Middle frontal gyrus (tissue), 1 donor: ENCODE results near the gene TRHDE.
A peak's percentile ranks its signal among the peaks of the same experiment; 100 is the strongest.

ENCODE experiments used
- DNase-seq: peaks from one replicate; pipeline ENCODE4 v3.0.0-alpha.2; 2015; ENCODE audit warnings: low spot score; ENCODE audit errors: extremely low spot score

Gene TRHDE

DNA sequence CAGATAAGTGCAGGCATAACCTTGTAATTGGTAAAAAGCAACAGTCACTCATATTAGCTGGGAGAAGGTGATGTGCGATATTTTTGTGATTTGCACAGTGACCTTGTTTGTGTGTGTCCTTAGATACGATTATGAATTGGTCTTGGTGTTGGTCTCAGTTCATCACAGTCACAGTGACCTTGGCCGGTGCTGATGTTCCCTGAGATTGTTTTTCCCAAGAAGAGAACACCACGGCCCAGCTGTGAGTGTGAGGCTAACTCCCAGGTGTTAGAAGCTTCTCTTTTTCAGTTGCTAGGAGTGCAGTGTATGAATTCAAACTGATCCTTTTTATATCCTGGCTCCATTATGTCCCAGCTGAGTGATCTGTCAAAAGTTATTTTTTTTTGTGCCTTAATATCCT, 46.2 kb downstream of the TRHDE start:
- DNase-seq = no peak

DNA sequence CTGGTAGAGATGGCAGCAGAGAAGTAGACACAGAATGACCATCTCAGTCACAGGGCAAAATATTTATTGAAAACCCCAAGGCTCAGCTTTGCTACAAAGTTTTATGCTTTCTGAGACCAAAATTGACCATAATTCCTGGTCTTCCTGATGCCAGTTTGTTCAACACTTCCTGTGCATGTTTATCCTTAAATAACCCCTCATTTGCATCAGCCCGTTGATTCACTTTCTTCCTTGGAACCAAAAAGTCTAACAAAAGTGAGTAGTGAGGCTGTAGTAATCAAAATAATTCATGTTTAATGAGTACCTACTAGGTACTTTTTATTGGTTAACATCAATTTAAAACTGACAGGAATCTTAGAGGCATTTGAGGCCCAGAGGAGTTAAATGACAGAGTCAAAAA, 51.7 kb downstream of the TRHDE start:
- DNase-seq = no peak

DNA sequence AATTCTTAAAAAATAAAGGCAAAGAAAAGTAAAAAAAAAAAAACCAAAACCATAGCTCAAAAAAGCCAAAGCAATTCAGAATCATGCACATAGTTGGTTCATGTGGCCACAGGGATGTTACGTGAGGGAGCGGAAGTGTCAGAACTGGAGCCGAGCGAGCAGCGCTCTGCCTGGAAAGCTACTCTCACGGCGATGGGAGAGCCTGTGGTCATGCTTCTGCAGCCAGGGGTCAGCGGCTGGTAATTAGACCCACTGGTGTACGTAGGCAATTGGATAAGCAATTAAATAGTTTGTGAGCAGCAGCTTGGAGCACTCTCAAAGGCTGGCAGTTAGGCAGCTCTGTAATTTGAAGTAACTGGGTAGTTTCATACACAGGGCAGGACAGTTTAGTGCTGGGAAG, 58.1 kb downstream of the TRHDE start:
- no peak for DNase-seq

DNA sequence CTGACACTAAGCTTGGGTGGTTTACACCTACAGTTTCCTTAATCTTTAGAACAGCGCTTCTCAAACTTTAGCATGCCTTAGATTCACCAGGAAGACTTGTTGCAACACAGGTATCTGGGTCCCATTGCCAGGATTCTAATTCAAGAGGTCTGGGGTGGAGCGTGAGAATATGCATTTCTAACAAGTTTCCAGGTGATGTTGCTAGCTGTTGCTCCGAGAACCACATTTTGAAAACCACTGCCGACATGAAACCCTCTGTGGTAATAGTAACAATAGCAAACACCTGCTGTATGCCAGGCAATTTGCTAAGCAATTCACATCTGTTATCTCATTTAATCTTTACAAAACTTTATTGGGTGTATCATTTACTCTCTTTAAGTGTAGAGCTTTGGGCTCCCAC, 58.6 kb downstream of the TRHDE start:
- no peak for DNase-seq

DNA sequence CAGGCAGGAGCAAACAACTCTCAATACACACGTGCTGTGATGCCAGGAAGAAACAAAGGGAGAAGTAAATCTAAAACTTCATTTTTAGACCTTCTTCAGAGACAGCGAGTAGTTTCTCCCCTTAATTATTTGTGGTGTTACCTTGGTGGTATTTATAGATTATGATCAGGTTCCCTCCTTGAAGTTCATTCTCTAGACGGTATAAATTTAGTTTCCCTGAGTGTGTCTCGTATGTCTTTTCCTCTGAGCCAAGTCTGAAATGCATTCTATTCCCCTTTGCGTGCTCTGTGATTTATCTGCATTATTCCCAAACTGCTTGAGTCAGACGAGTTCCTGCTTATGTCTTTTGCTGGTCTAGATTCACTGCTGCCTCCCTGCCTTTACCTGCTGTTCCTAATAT, 65.2 kb downstream of the TRHDE start:
- no peak for DNase-seq

DNA sequence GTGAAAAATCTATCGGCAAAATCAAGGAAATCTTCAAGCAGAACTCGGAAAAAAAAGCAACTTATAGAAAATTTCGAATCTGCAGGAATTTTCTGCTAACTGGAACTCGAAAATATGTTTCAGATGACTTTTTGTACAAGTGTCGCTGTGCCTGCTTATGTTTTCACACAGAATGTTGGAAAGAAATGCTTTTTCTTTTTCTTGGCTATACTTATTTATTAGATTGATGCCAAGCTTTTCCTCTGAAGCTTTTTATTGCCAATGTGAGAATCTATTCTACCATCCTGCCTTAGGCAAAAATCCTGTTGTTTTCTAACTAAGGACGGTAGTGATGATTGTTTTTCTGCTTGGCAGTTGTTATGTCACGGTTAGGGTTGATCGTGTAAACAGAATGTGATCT, 65.8 kb downstream of the TRHDE start:
- no peak for DNase-seq

DNA sequence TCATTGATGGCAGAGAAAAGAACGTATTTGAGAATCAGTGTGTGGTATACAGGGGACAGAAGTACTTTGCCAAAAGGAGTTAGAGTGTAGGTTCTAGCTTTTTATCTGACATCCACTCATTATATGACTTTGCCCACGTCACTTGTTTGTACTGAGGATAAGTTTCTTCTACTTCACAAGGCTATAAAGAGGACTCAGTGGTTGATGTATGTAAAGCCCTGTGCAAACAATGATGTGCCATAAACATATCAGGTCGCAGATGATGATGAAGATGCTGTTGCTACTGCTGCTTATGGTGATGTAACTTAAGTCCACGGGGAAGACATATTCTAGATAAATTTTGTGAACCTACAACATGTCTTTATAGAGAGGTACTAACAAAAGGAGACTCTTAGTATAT, 66.3 kb downstream of the TRHDE start:
- no peak for DNase-seq

DNA sequence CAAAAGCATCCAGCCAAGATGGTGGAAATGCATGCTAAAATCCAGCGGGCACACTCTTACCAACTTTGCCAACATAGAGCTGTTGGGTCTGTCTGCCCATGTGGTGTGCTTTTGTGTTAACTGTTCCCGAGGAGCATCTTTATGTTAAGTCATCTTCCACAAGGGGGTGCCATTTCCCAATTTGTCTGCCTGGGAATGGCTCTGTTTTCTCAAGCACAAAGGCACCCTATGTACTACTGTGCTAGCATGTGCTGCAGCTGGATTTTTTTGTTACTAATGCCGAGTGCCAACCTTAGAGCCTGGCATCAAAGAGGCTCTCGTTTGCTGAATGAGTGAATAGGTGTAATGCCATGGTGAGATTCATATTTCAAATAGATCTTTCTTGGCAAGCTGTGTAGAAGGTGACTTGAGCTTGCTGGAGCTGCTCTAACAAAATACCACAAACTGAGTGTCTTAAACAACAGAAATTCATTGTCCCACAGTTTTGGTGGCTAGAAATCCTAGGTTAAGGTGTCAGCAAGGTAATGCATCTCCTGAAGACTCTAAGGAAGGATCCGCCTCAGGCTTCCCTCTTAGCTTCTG, 74.3 kb downstream of the TRHDE start:
- DNase-seq = peak; percentile 76

DNA sequence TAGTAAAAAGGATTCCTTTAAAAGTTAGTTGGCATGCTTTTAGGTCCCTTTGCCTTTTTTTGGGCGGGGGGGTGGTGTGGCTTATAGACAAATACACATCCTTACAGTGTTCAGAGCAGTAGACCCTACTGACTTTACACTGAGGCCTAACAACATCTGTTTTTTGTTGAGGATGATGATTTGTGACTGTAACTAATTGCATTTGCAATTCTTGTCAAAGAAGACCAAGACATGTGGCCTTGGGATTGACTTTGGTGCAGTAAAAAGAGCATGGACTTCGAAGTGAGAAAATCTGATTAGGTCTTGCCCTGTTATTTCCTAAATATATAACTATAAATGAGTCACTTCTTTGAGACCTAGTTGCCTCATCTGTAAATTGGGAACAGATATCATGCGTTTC, 77.3 kb downstream of the TRHDE start:
- no peak for DNase-seq

DNA sequence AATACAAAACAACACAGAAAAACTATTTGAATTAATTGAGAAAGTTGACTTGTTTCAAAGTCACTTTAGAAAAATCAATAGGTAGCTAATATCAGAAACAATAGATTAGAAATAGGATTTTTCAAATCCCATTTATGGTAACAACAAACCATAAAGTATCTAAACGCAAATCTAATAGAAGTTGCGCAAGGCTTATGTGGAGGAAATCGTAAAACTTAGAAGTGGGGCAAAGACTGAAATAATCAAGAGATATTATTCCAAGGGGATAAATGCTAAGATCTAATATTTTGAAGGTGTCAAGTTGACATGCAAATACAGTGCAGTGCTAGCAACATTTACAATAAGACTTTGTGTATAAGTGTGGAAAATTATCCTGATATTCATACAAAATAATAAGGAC, 87.2 kb downstream of the TRHDE start:
- DNase-seq = no peak

DNA sequence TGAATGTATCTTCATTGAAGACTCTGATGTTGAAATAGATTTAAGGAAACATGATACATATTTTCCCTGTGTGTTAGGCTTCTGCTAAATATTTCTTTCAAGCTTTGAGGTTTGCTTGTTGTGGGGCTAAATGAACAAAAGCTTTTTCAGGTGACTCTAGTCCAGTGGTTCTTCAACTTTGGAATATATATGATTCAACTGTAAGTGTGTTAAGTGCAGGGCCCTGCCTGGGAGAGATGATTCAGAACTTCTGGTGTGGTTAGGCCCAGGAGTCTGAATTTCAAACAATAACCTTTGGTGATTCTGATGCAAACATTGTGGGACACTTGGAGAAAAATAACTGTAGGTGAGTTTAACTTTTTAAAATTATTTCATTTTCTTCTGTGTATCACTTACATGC, 93.0 kb downstream of the TRHDE start:
- DNase-seq = no peak

DNA sequence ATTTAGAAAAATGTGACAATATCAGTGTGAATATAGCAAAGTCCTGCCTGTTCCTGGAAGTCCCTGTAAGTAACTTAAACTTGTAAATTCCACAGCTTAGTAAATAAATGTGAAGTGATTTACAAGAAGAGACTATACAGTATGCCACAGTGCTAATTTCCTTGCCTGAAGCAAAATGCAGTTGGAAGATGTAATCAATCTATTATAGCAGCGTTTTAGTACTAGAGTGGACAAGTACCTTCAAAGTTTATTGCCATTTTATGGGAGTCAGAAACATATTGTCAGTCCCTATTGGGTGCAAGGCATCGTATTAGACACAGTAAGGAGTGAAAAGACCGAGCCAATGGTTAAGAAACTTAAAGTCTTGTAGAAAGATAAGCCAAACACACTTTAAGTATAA, 94.1 kb downstream of the TRHDE start:
- no peak for DNase-seq

DNA sequence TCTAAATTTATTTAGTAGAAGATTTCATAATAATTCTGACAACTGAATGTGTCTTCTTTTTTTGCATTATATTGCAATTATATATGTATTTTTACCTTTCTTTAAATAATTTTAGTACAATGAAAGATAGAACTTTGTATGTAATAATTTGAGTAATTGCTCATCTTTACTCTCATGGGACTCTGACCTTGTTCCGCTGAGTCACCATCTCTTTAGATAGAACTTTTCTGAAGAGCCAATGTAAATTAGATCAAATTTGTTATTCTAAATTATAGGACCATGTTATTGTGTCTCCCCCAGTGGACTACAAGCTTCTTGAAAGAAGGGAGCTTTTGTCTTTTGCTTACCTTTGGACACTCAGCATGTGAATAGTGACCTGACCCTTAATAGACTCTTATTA, 96.1 kb downstream of the TRHDE start:
- no peak for DNase-seq

DNA sequence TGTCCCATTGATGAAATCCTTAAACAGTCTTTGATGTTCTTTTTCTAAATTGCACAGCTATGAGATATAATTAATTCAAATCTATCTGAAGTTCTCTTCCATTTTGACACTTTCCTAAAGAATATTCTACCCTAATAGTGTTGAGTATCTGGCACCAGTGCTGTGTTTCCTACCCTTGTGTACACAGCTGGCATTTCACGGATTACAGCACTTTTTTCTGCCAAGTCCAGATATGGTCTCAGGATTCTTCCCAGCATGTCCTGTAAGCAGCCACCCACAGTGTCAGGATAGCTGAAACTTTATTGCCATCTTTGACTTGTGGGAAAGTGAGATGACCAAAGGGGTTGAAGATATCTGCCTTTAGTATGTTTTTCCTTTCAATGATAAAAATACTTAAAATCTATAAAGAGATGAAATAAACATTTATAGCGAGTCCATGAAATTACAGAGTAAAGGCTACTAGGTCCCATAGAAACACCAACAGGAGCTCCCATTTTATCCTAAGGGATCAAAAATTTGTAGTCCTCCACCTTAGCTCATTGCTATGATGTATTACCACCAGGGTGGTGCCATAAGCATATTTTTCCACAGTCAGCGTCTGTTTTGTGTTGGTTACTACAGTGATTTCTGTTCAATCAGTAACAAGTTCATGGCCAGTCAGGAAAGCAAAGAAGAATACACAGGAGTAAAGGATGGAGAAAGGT, 96.7 kb downstream of the TRHDE start:
- DNase-seq = no peak

DNA sequence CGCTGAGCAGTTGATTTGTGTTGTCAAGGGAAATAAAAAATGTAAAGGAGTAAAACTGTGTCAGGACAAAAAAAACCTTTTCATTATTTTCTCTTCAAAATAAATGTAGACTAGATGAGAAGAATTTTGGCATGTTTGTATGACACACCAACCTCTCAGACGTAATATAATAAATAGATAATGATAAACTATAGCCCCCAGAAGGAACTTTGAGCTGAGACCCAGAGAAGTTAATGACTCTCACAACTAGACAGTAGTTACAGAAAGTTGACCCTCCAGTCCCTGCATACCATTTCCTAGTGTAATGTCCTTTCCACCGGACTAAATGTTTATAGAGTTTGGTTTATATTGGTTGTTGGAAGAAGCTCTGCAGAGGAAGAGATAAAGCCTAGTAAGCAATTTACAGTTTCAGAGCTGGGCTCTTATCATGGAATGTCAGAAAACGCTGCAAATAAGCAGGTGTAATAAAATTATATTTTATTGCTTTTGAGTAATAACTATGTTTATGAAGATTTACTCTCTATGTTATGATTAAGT, 97.3 kb downstream of the TRHDE start:
- DNase-seq = no peak

DNA sequence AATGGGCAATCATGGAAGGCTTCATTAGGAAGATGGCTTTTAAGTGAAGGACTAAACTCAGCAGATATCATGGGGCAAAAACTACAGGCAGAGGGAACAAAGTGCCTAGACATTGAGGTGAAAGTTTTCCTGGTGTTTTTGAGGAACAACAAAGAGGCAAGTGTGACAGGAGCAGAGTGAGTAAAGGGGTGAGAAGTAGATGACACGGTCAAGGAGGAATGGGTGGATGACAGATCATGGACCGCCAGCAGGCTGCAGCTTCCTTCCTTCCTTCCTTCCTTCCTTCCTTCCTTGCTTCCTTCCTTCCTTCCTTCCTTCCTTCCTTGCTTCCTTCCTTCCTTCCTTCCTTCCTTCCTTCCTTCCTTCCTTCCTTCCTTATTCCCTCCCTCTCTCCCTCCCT, 108.3 kb downstream of the TRHDE start:
- no peak for DNase-seq

DNA sequence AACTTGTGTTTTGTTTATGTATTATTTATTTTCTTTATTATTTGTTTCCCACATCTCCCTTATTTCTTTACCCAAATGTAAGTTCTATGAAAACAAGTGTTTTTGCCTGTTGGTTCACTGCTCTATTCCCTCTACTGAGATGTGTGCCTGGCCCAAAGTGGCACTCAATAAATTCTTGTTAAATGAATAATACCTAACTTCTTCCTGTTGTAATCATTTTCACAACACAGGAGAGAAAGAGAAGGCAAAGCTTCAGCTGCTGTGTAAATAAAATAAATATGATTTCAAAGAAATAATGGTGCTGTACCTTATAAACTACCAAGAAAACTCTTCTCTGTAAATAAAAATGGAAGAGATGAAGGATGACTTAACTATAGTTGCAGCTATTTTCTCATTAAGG, 116.2 kb downstream of the TRHDE start:
- DNase-seq = no peak

DNA sequence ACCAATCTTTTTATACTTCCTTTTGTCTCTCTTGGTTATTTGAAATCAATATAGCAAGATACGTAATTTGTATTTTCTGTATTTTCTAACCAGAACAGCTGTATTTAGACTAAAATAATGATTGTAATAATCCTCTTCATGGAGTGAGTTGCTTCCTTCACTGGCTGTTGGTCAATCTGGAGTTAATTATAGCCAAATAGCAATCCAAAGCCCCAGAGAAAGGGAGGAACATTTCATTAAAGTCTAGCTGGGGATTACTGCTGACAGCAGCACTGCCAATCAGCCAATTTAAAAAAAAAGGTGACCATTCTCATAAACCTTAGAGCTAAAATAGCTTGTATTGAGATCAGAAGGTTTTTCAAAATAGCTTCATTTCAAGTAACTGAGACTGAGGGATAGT, 118.0 kb downstream of the TRHDE start:
- no peak for DNase-seq

DNA sequence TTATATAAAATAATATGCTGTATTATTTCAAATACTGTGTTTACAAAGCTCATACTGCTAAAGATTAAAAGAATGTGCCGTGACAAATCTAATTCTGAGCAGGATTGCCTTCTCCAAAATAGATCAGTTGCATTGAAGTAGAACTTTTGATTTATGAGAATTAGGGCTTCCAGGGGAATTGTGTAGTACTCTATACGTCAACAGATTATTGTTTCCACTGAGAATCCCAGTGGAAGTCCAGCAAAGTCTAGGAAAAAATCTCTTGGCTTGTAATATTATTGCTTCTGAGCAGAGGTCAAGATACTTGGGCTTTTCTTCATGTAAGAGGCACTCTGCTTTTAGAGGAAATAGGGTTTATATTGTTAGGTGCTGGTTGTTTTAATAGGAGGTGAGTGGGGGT, 133.9 kb downstream of the TRHDE start:
- no peak for DNase-seq

DNA sequence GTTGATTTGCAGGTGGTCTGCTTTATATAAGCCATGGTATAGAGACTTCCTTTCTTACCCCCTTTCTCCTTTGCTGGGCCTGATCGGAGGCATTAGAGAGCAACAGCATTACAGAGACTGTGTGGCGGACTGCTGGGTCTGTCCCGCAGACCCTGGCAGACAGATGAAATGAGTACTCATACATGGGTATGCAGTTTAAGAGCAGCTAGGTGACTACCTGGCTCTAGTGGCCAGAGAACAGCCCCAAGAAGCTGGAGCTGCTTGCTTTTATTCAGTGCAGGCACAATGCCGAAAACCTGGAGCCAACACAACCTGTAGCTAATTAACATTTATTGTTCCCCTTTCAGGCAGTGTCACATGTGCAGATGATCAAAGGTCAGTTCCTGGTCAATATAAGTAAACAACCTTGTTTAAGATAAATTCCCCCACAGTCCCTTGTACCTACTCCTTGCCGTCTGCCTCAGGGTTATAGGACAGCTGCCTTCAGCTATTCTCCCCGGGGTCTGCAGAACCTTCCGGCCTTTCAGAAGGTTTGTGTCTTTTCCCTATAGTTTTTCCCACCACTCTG, 160.0 kb downstream of the TRHDE start:
- DNase-seq = no peak

DNA sequence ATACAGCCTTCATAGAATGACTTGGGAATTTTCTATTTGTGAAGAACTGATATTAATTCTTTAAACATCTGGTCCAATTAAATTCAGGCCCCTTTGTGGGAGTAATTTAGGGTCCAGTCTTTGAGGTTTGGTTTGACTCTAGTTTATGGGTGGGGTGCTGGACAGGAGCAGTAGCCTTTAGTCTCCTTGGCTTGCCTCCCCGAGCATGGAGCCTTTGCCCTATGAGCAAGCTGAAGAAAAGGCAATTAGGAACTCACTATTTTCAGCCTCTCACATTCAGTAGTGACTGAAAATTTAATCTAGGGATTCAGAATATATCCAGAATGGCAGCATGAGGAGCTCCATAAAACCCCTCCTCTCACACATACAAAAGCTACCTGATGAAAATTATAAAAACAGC, 161.1 kb downstream of the TRHDE start:
- DNase-seq = no peak

DNA sequence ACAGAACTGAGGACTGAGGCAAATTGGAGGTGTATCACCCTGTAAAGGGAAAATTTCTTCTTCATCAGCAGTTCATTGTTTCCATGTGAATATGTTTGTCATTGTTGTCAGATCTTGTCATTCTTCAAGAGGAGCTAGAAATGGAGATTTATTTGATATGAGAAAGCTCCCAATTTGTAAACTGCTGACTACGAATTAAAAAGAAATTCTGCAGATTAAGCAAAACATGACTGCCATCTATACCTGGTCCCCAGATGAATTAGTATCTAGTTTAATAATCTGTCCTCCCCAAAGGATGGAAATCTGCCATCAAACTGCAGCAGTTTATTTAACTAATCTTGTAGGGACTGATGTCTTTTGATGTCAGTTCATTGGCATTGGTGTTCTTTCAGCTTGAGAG, 162.8 kb downstream of the TRHDE start:
- no peak for DNase-seq

DNA sequence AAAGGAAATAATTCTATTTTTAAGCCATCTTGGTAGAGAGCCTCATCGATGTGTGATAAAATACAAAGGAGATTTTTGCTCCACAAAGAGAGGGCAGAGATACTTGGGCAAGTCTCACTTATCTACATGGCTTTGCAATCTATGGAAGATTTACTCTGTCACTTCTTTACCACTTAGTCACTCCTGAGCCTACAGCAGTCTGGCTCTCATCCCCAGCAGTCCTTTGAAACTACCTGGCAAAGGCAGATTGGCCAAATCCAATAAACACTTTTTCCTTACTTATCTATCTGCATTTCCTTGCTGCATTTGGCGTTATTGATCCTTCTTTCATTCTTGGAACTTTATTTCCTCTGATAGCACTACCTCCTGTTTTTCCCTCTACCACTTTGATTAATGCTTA, 170.0 kb downstream of the TRHDE start:
- DNase-seq = no peak
